GM12878 (cell line): ENCODE measurements around the gene ADGRF4.

Experiments
- HDAC6 ChIP-seq: fragments of 200-600 bp; sonication (generic); IDR thresholded peaks from one replicate; pipeline ENCODE4 v1.8.0; 2017; ENCODE audit warnings: antibody characterized with exemption; ENCODE audit not compliant: unreplicated experiment
- MXI1 ChIP-seq: fragments of 150-350 bp; IDR thresholded peaks from 2 replicates; pipeline ENCODE4 v1.6.1; 2011; ENCODE audit warnings: low read depth, mild to moderate bottlenecking, inconsistent platforms, low read length, improper control_type of control experiment
- POLR2A ChIP-seq: IDR thresholded peaks from 2 replicates; pipeline ENCODE4 v1.6.1; 2011; ENCODE audit warnings: low read depth, mild to moderate bottlenecking, low read length

DNA sequence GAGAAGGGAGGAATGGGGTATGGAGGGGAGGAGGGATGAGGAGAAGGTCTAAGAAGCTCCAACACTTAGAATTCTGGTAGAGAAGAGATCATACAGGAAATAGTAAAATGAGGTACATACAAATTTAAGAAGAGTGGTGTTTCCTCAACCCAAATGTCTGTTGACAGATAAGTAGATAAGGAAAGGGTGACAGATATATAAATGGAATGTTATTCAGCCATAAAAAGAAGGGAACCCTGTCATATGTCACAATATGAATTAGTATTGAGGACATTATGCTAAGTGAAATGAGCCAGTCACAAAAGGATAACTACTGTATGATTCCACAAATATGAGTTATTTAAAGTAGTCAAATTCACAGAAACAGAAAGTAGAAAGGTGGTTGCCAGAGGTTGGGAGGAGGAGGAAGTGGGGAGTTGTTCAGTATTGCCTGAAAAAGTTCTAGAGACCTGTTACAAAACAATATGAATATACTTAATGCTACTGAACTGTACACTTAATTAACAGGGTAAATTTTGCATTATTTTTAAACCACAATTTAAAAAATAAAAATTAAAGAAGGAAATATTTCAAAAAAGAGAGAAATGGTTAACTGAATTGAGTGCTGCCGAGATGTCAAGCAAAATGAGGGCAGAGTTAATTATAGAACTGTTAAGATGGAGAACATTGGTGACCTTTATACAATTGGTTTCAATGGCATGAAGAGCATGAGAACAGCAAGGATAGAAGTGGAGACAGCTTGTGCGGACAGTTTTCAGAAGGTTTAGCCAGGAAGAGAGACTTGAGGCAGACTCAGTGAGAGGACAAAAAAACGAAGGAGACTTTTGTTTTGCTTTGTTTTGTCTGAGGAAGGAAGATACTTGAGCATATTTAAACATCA lies 47.6 kb upstream of the ADGRF4 start:
- TF ChIP-seq MXI1, result no peak
- no peak for TF ChIP-seq HDAC6
- no peak for TF ChIP-seq POLR2A
